Endothelial cell of umbilical vein (primary cell): Measurements from ENCODE around the gene HOXD8. TPM values are rescaled to one million over a fixed set of nuclear protein-coding genes. Genes with fewer than 3 reads are reported as not detected.

ENCODE experiments used
- BruUV-seq: library from RNA; stranded (reverse); fragments of 400-500 nt; replicated peaks from 2 replicates; lab custom pipeline; 2021; lab: Mats Ljungman, UMichigan
- CTCF ChIA-PET: fragments of 300-600, 350-600 bp; sonication (Branson Sonifier 250); formaldehyde crosslinking; loops from one replicate; lab custom pipeline; 2021; ENCODE audit warnings: antibody characterized with exemption, inconsistent platforms; lab: Charles Lee
- POLR2A ChIA-PET: fragments of 300-600, 350-600 bp; sonication (Branson Sonifier 250); formaldehyde crosslinking; loops from one replicate; lab custom pipeline; 2021; ENCODE audit warnings: antibody characterized with exemption, inconsistent platforms; lab: Charles Lee
- DNase-seq: peaks from one replicate; pipeline ENCODE4 v3.0.0-alpha.2; 2011; ENCODE audit warnings: low read depth, low spot score
- FAIRE-seq: peaks from 2 replicates; lab custom pipeline; 2011; peaks lifted over from hg19 to GRCh38; lab: Jason Lieb, UNC
- H2AFZ ChIP-seq: 2 replicates; pipeline ENCODE4 v1.6.0; 2012; ENCODE audit warnings: low read depth, low read length, control low read depth, inconsistent platforms
- H3K27ac ChIP-seq: 2 replicates; pipeline ENCODE4 v1.5.1; 2011; ENCODE audit warnings: low read depth, mild to moderate bottlenecking, control low read depth, low read length, moderate library complexity; ENCODE audit not compliant: insufficient read depth
- H3K27me3 ChIP-seq, 2 experiments: 2 replicates each; pipeline versions ENCODE4 v1.6.0 to v1.6.1; 2011; ENCODE audit warnings: low read length in 2 of 2, mixed read lengths in 1 of 2; ENCODE audit not compliant: control insufficient read depth in 2 of 2, insufficient read depth in 2 of 2
- H3K36me3 ChIP-seq, 2 experiments: 2 replicates in 1 of 2; 3 replicates in 1 of 2; pipeline ENCODE4 v1.5.1; 2011; ENCODE audit warnings: low read length in 2 of 2, mild to moderate bottlenecking in 1 of 2, moderate library complexity in 1 of 2; ENCODE audit not compliant: control insufficient read depth in 2 of 2, insufficient read depth in 2 of 2; ENCODE audit errors: extremely low read depth in 1 of 2
- H3K4me1 ChIP-seq: 3 replicates; pipeline ENCODE4 v1.5.1; 2011; ENCODE audit warnings: mild to moderate bottlenecking, low read length; ENCODE audit not compliant: control insufficient read depth, insufficient read depth; ENCODE audit errors: extremely low read depth
- H3K4me2 ChIP-seq: 2 replicates; pipeline ENCODE4 v1.6.1; 2011; ENCODE audit warnings: low read length, control low read depth, mixed read lengths; ENCODE audit not compliant: insufficient read depth
- H3K4me3 ChIP-seq, 3 experiments: fragments of 200-600 bp in 1 of 3; sonication (generic), shearing (Covaris generic) in 1 of 3; replicated peaks in 1 of 3; 2 replicates each; pipeline ENCODE4 v1.5.1; 2011 to 2016; ENCODE audit warnings: control low read depth in 3 of 3, low read length in 3 of 3, mild to moderate bottlenecking in 2 of 3, inconsistent platforms in 1 of 3, low read depth in 1 of 3, moderate library complexity in 1 of 3; ENCODE audit not compliant: insufficient read depth in 1 of 3
- H3K79me2 ChIP-seq: 2 replicates; pipeline ENCODE4 v1.6.0; 2012; ENCODE audit warnings: low read length, inconsistent platforms; ENCODE audit not compliant: control insufficient read depth, insufficient read depth
- H3K9ac ChIP-seq: replicated peaks from 2 replicates; pipeline ENCODE3; 2011; ENCODE audit warnings: low read length, control low read depth; ENCODE audit not compliant: insufficient read depth; ENCODE audit errors: extremely low read depth
- H3K9me1 ChIP-seq: replicated peaks from 3 replicates; pipeline ENCODE4 v1.6.0; 2011; ENCODE audit warnings: mild to moderate bottlenecking, low read length; ENCODE audit not compliant: control insufficient read depth, insufficient read depth; ENCODE audit errors: extremely low read depth
- H3K9me3 ChIP-seq: replicated peaks from 2 replicates; pipeline ENCODE4 v1.5.1; 2012; ENCODE audit warnings: low read length, inconsistent platforms; ENCODE audit not compliant: control insufficient read depth, insufficient read depth
- H4K20me1 ChIP-seq: replicated peaks from 2 replicates; pipeline ENCODE3; 2011; ENCODE audit warnings: mild to moderate bottlenecking, low read length; ENCODE audit not compliant: control insufficient read depth, insufficient read depth; ENCODE audit errors: extremely low read depth
- EZH2 ChIP-seq: IDR thresholded peaks from 2 replicates; pipeline ENCODE4 v1.6.1; 2012; ENCODE audit warnings: borderline replicate concordance, low read depth, mild to moderate bottlenecking, moderate library complexity, low read length, inconsistent platforms; ENCODE audit not compliant: severe bottlenecking
- FOS ChIP-seq: IDR thresholded peaks from 2 replicates; pipeline ENCODE4 v1.6.1; 2011; ENCODE audit warnings: mild to moderate bottlenecking, low read length, moderate library complexity, borderline replicate concordance; ENCODE audit not compliant: insufficient read depth
- GATA2 ChIP-seq: IDR thresholded peaks from 2 replicates; pipeline ENCODE4 v1.7.0; 2011; ENCODE audit warnings: low read depth, mild to moderate bottlenecking, moderate library complexity, mixed read lengths, low read length; ENCODE audit not compliant: insufficient read length, insufficient read depth
- JUN ChIP-seq: IDR thresholded peaks from 2 replicates; pipeline ENCODE4 v1.6.1; 2011; ENCODE audit warnings: borderline replicate concordance, low read depth; ENCODE audit not compliant: insufficient read length, insufficient read depth
- MYC ChIP-seq: IDR thresholded peaks from one replicate; pipeline ENCODE4 v1.6.1; 2011; ENCODE audit warnings: mild to moderate bottlenecking, low read depth, low read length
- POLR2A ChIP-seq: IDR thresholded peaks from 2 replicates; pipeline ENCODE4 v1.6.1; 2012; ENCODE audit warnings: low read depth, mild to moderate bottlenecking, control low read depth, low read length
- POLR2AphosphoS5 ChIP-seq: IDR thresholded peaks from 2 replicates; pipeline ENCODE4 v1.6.1; 2012; ENCODE audit warnings: low read depth, mild to moderate bottlenecking, control low read depth, low read length, moderate library complexity; ENCODE audit not compliant: insufficient read depth
- dilution Hi-C: fragments of 300-500 bp; cut with MboI; formaldehyde crosslinking; loops from one replicate; pipeline ENCODE4 v1.15.0; 2019; ENCODE audit warnings: low sequenced_read_pairs; ENCODE audit not compliant: extremely low pct_ligation_motif_present
- intact Hi-C: fragments of 100-400 bp; cut with micrococcal nuclease; formaldehyde crosslinking; loops from one replicate; pipeline ENCODE4 v1.10.0; 2022
- polyA plus RNA-seq, 4 experiments: library from polyadenylated mRNA; depleted of rRNA in 3 of 4; stranded (reverse) in 3 of 4; unstranded in 1 of 4; fragments of >200 nt; gene quantifications; 2 replicates each; pipeline versions ENCODE4 v1.2.1 to v1.2.3, GENCODE V29; 2011 to 2012; ENCODE audit warnings: missing spikeins in 1 of 4
- total RNA-seq: library from RNA; stranded (reverse); gene quantifications from 2 replicates; pipeline ENCODE4 v1.2.3, GENCODE V29; 2021
- TF ChIP-seq, protein P1 (sequence below): IDR thresholded peaks from 2 replicates; pipeline ENCODE4 v1.6.1; 2011; ENCODE audit not compliant: insufficient read depth, insufficient read length
- TF ChIP-seq, protein P2 (sequence below), 2 donors: IDR thresholded peaks; 1 replicate in 1 of 2; 2 replicates in 1 of 2; pipeline ENCODE4 v1.5.1; 2011; ENCODE audit warnings: low read length in 2 of 2, mild to moderate bottlenecking in 2 of 2, moderate library complexity in 2 of 2, control low read depth in 1 of 2, inconsistent platforms in 1 of 2, low read depth in 1 of 2; ENCODE audit not compliant: insufficient read depth in 1 of 2; ENCODE audit errors: extremely low read depth in 1 of 2

The HOXD8 gene
- total and polyA plus RNA-seq, 2 donors (not counting 3 experiments of a cell fraction or from before 2014, with no cell fraction given): 6.4 to 15.6 TPM

DNA sequence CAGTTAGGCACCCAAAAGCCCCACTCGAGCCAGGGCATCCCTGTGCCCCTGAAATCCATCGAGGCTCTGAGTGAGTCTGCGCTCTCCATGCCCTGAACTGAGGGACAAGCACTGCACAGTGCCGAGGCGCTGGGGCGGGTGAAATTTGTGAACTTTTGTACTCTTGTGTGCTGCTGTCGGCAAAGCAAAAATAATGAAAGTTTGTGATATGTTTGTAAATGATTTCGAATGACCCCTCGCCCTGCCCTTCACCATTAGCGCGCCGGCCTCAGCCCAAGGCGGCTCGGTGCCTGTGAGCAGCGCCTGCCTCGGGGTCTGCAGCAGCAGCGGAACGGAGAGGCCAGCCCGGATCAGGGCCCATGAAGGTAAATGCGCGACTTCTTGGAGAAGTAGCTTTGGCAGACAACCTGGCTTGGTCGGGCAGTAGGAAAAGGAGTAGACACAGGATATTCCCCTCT, 20.0 kb downstream of the HOXD8 start:
- Histone ChIP-seq H3K36me3 (peaks cover 2 to 16% of the 10 kb centered on the region in 2 experiments), H3K27ac (no peak overlapping the region), H3K4me2 (no peak overlapping the region), H3K27me3 (no peaks in the 10 kb centered on the region), H3K4me1 (no peaks in the 10 kb centered on the region), H3K79me2 (peaks cover 40% of the 10 kb centered on the region), H4K20me1 (no peaks in the 10 kb centered on the region), H2AFZ (no peak overlapping the region), H3K9ac (no peak overlapping the region), H3K9me3 (no peaks in the 10 kb centered on the region), H3K9me1 (no peaks in the 10 kb centered on the region), H3K4me3 (no peak overlapping the region)
- intact Hi-C loops (no loop called here), dilution Hi-C loops (loop anchor here (25.0 kb wide), 1 partner anchor 488 kb away; no protein-coding TSS in a partner anchor)
- CTCF ChIA-PET: interaction anchor here (3.0 kb wide), 1 partner anchor 405 kb away, joined by 11 read pairs; no protein-coding TSS in a partner anchor
- DNase-seq (no peak), FAIRE-seq (no peak)
- POLR2A ChIA-PET: no interaction called here
- TF ChIP-seq MYC (no peak), JUN (no peak), POLR2AphosphoS5 (no peak), GATA2 (no peak), POLR2A (no peak), EZH2 (no peak), FOS (no peak)
- TF ChIP-seq, protein P1, sequence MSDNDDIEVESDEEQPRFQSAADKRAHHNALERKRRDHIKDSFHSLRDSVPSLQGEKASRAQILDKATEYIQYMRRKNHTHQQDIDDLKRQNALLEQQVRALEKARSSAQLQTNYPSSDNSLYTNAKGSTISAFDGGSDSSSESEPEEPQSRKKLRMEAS: no peak
- TF ChIP-seq, protein P2, sequence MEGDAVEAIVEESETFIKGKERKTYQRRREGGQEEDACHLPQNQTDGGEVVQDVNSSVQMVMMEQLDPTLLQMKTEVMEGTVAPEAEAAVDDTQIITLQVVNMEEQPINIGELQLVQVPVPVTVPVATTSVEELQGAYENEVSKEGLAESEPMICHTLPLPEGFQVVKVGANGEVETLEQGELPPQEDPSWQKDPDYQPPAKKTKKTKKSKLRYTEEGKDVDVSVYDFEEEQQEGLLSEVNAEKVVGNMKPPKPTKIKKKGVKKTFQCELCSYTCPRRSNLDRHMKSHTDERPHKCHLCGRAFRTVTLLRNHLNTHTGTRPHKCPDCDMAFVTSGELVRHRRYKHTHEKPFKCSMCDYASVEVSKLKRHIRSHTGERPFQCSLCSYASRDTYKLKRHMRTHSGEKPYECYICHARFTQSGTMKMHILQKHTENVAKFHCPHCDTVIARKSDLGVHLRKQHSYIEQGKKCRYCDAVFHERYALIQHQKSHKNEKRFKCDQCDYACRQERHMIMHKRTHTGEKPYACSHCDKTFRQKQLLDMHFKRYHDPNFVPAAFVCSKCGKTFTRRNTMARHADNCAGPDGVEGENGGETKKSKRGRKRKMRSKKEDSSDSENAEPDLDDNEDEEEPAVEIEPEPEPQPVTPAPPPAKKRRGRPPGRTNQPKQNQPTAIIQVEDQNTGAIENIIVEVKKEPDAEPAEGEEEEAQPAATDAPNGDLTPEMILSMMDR (IDR thresholded peaks at IDR 0.05; ENCODE audit: extremely low read depth in 1 of 2, insufficient read depth in 1 of 2, low read depth in 1 of 2, low read length in 2 of 2): no peak
- no TSS peak for BruUV-seq
